OCI-LY1 (cell line): ENCODE data around the gene RAB40B.

Source experiments
- EZH2 ChIP-seq: fragments of 200-600 bp; sonication (generic), shearing (Covaris generic); IDR thresholded peaks from 2 replicates; pipeline ENCODE4 v1.8.0; 2017; ENCODE audit warnings: borderline replicate concordance, mixed run types, mild to moderate bottlenecking, antibody characterized with exemption, low read length, moderate library complexity, mixed read lengths
- TF ChIP-seq, protein P1 (sequence below): fragments of 200-600 bp; sonication (generic), shearing (Covaris generic); IDR thresholded peaks from 2 replicates; pipeline ENCODE4 v1.5.1; 2017; ENCODE audit warnings: mild to moderate bottlenecking, antibody characterized with exemption, low read length, moderate library complexity, mixed read lengths

- TF ChIP-seq, protein P1, sequence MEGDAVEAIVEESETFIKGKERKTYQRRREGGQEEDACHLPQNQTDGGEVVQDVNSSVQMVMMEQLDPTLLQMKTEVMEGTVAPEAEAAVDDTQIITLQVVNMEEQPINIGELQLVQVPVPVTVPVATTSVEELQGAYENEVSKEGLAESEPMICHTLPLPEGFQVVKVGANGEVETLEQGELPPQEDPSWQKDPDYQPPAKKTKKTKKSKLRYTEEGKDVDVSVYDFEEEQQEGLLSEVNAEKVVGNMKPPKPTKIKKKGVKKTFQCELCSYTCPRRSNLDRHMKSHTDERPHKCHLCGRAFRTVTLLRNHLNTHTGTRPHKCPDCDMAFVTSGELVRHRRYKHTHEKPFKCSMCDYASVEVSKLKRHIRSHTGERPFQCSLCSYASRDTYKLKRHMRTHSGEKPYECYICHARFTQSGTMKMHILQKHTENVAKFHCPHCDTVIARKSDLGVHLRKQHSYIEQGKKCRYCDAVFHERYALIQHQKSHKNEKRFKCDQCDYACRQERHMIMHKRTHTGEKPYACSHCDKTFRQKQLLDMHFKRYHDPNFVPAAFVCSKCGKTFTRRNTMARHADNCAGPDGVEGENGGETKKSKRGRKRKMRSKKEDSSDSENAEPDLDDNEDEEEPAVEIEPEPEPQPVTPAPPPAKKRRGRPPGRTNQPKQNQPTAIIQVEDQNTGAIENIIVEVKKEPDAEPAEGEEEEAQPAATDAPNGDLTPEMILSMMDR = no peak
- TF ChIP-seq EZH2 = no peak
Observed at GRCh38 chr17:82704886-82705285, 6.4 kb upstream of the RAB40B start.
